ENCODE results near the gene RYK. TPM values are rescaled to one million over a fixed set of nuclear protein-coding genes. Genes with fewer than 3 reads are reported as not detected.

The RYK gene
- total and polyA plus RNA-seq, 2 donors (not counting 3 experiments of a cell fraction or from before 2014, with no cell fraction given): 23.8 to 48.3 TPM

DNA sequence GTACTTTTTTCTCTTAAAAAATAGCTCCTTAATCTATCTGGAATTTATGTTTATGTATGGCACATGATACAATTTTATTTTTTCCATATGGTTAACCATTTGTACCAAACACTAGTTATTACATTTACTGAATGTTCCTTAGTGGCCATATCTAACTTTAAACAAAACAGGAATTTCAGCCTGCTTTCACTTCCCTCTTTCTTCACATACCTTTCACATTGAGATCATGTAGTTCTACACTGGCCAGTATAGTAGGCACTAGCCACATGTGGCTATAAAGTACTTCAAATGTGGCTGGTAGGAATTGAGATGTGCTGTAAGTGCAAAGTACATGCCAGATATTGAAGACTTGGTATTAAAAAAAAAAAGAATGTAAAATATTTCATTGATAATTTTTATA lies 4.7 kb upstream of the RYK start:
- no peak overlapping the region for H3K4me3 ChIP-seq (replicated peaks in 1 of 3; ENCODE audit: insufficient read depth in 1 of 3, low read depth in 1 of 3, low read length in 3 of 3)
- H3K27me3 ChIP-seq (ENCODE audit: control insufficient read depth in 2 of 2, insufficient read depth in 2 of 2, low read length in 2 of 2): peaks cover 0 to 11% of the 10 kb centered on the region in 2 experiments
- DNase-seq (ENCODE audit: low read depth, low spot score) (no peak), FAIRE-seq (no peak)
- H3K4me2 ChIP-seq (ENCODE audit: insufficient read depth, low read length): no peak overlapping the region
- no peaks in the 10 kb centered on the region for H4K20me1 ChIP-seq (replicated peaks; ENCODE audit: control insufficient read depth, extremely low read depth, insufficient read depth, low read length)
- ChIA-PET CTCF (interaction anchor here (1.1 kb wide), 1 partner anchor 42 kb away, joined by 4 read pairs; no protein-coding TSS in a partner anchor), POLR2A (no interaction called here)
- no peak for TF ChIP-seq MYC (IDR thresholded peaks at IDR 0.05; ENCODE audit: low read depth, low read length)
- TF ChIP-seq CTCF (IDR thresholded peaks at IDR 0.05; ENCODE audit: extremely low read depth in 1 of 2, insufficient read depth in 1 of 2, low read depth in 1 of 2, low read length in 2 of 2): no peak
- no peak for TF ChIP-seq FOS (IDR thresholded peaks at IDR 0.05; ENCODE audit: borderline replicate concordance, insufficient read depth, low read length)
- TF ChIP-seq POLR2A (IDR thresholded peaks at IDR 0.05; ENCODE audit: low read depth, low read length): no peak
- no peak for TF ChIP-seq POLR2AphosphoS5 (IDR thresholded peaks at IDR 0.05; ENCODE audit: insufficient read depth, low read depth, low read length)
- TF ChIP-seq GATA2 (IDR thresholded peaks at IDR 0.05; ENCODE audit: insufficient read depth, insufficient read length, low read depth, low read length): no peak
- no peak for TF ChIP-seq MAX (IDR thresholded peaks at IDR 0.05; ENCODE audit: insufficient read depth, insufficient read length)
- TF ChIP-seq JUN (IDR thresholded peaks at IDR 0.05; ENCODE audit: borderline replicate concordance, insufficient read depth, insufficient read length, low read depth): no peak
- TF ChIP-seq EZH2 (IDR thresholded peaks at IDR 0.05; ENCODE audit: borderline replicate concordance, low read depth, low read length, severe bottlenecking): no peak
- dilution Hi-C loops (cut with MboI; ENCODE audit: extremely low pct_ligation_motif_present, low sequenced_read_pairs): no loop called here
- intact Hi-C loops (cut with micrococcal nuclease): no loop called here
- H3K4me1 ChIP-seq (ENCODE audit: control insufficient read depth, extremely low read depth, insufficient read depth, low read length): no peaks in the 10 kb centered on the region
- no peaks in the 10 kb centered on the region for H3K9me1 ChIP-seq (replicated peaks; ENCODE audit: control insufficient read depth, extremely low read depth, insufficient read depth, low read length)
- no peak overlapping the region for H3K27ac ChIP-seq (ENCODE audit: insufficient read depth, low read depth, low read length)
- no peak overlapping the region for H3K9ac ChIP-seq (replicated peaks; ENCODE audit: extremely low read depth, insufficient read depth, low read length)
- H3K36me3 ChIP-seq (ENCODE audit: control insufficient read depth in 2 of 2, extremely low read depth in 1 of 2, insufficient read depth in 2 of 2, low read length in 2 of 2): no peaks in the 10 kb centered on the region
- BruUV-seq (replicated peaks): no TSS peak
- no peaks in the 10 kb centered on the region for H3K79me2 ChIP-seq (ENCODE audit: control insufficient read depth, insufficient read depth, low read length)
- H3K9me3 ChIP-seq (replicated peaks; ENCODE audit: control insufficient read depth, insufficient read depth, low read length): no peaks in the 10 kb centered on the region
- no peak overlapping the region for H2AFZ ChIP-seq (ENCODE audit: low read depth, low read length)

Measured in endothelial cell of umbilical vein (primary cell).